CD14-positive monocyte (primary cell): ENCODE results near the gene TSHZ2. TPM values are rescaled to one million over a fixed set of nuclear protein-coding genes. Genes with fewer than 3 reads are reported as not detected.

Experiments used
- DNase-seq, 3 donors: peaks; one replicate each; pipeline ENCODE4 v3.0.0-alpha.2; 2011 to 2022
- H2AFZ ChIP-seq: 2 replicates; pipeline ENCODE4 v1.6.0; 2012; ENCODE audit warnings: mild to moderate bottlenecking, low read depth, low read length, inconsistent platforms; ENCODE audit not compliant: insufficient read depth, poor library complexity, severe bottlenecking
- H3K27ac ChIP-seq, 2 donors: 1 replicate in 1 of 2; 2 replicates in 1 of 2; pipeline ENCODE4 v1.5.1; 2012 to 2013; ENCODE audit warnings: low read length in 2 of 2, control low read depth in 1 of 2, inconsistent platforms in 1 of 2, low read depth in 1 of 2, mild to moderate bottlenecking in 1 of 2
- H3K27me3 ChIP-seq, 2 donors: one replicate each; pipeline versions ENCODE4 v1.6.0 to v1.6.1; 2011 to 2013; ENCODE audit warnings: low read length in 2 of 2; ENCODE audit not compliant: control insufficient read depth in 2 of 2, insufficient read depth in 2 of 2
- H3K36me3 ChIP-seq, 2 donors: replicated peaks in 1 of 2; 1 replicate in 1 of 2; 2 replicates in 1 of 2; pipeline versions ENCODE4 v1.5.1 to v1.6.1; 2012 to 2013; ENCODE audit warnings: low read length in 2 of 2, control low read depth in 1 of 2, inconsistent platforms in 1 of 2, mild to moderate bottlenecking in 1 of 2; ENCODE audit not compliant: insufficient read depth in 2 of 2, control insufficient read depth in 1 of 2
- H3K4me1 ChIP-seq, 2 donors: 1 replicate in 1 of 2; 2 replicates in 1 of 2; pipeline versions ENCODE4 v1.5.1 to v1.6.1; 2012 to 2013; ENCODE audit warnings: low read length in 2 of 2, control low read depth in 1 of 2, inconsistent platforms in 1 of 2, mild to moderate bottlenecking in 1 of 2, moderate library complexity in 1 of 2; ENCODE audit not compliant: insufficient read depth in 2 of 2, control insufficient read depth in 1 of 2
- H3K4me2 ChIP-seq: replicated peaks from 2 replicates; pipeline ENCODE3; 2012; ENCODE audit warnings: low read length, moderate library complexity, mild to moderate bottlenecking; ENCODE audit not compliant: poor library complexity, severe bottlenecking; ENCODE audit errors: extremely low read depth
- H3K4me3 ChIP-seq, 3 experiments: fragments of 200-600 bp in 1 of 3; sonication (generic) in 1 of 3; replicated peaks in 1 of 3; 1 replicate in 2 of 3; 2 replicates in 1 of 3; pipeline ENCODE4 v1.5.1; 2011 to 2013; ENCODE audit warnings: low read length in 3 of 3, mild to moderate bottlenecking in 3 of 3, control low read depth in 2 of 3, low read depth in 2 of 3, inconsistent platforms in 1 of 3, moderate library complexity in 1 of 3
- H3K79me2 ChIP-seq: 2 replicates; pipeline ENCODE4 v1.6.0; 2012; ENCODE audit warnings: mild to moderate bottlenecking, control low read depth, inconsistent platforms, low read length, moderate library complexity; ENCODE audit not compliant: insufficient read depth
- H3K9ac ChIP-seq: 2 replicates; pipeline ENCODE4 v1.6.0; 2017; ENCODE audit warnings: low read length, mild to moderate bottlenecking; ENCODE audit not compliant: insufficient read depth, poor library complexity, severe bottlenecking
- H3K9me3 ChIP-seq, 2 donors: replicated peaks in 1 of 2; 1 replicate in 1 of 2; 2 replicates in 1 of 2; pipeline versions ENCODE4 v1.5.1 to v1.6.1; 2012 to 2013; ENCODE audit warnings: low read length in 2 of 2, control low read depth in 1 of 2; ENCODE audit not compliant: control insufficient read depth in 1 of 2, insufficient read depth in 1 of 2
- H4K20me1 ChIP-seq: 2 replicates; pipeline ENCODE4 v1.6.0; 2012; ENCODE audit warnings: mild to moderate bottlenecking, low read length, control low read depth, moderate library complexity; ENCODE audit not compliant: insufficient read depth
- H3K27ac Mint-ChIP-seq, 7 donors: one replicate each; pipeline ENCODE4 v1.8.0; 2020; ENCODE audit warnings: mild to moderate bottlenecking in 7 of 7, mixed read lengths in 7 of 7, moderate library complexity in 6 of 7, inconsistent platforms in 2 of 7
- H3K27me3 Mint-ChIP-seq, 3 donors: one replicate each; pipeline ENCODE4 v1.8.0; 2021 to 2022; ENCODE audit warnings: low read depth in 3 of 3, mild to moderate bottlenecking in 3 of 3, mixed read lengths in 3 of 3, moderate library complexity in 3 of 3, inconsistent platforms in 1 of 3
- H3K36me3 Mint-ChIP-seq, 2 donors: one replicate each; pipeline ENCODE4 v1.8.0; 2020; ENCODE audit warnings: mixed read lengths in 2 of 2, inconsistent platforms in 1 of 2, mild to moderate bottlenecking in 1 of 2
- H3K4me1 Mint-ChIP-seq: one replicate; pipeline ENCODE4 v1.8.0; 2020; ENCODE audit warnings: mild to moderate bottlenecking, mixed read lengths
- H3K4me3 Mint-ChIP-seq, 2 donors: one replicate each; pipeline ENCODE4 v1.8.0; 2020; ENCODE audit warnings: mild to moderate bottlenecking in 2 of 2, mixed read lengths in 2 of 2, moderate library complexity in 1 of 2
- H3K9me3 Mint-ChIP-seq, 7 donors: one replicate each; pipeline ENCODE4 v1.8.0; 2020 to 2022; ENCODE audit warnings: mixed read lengths in 7 of 7, mild to moderate bottlenecking in 6 of 7, moderate library complexity in 6 of 7, inconsistent platforms in 2 of 7
- CTCF ChIP-seq: fragments of 200-600 bp; IDR thresholded peaks from one replicate; pipeline ENCODE4 v1.8.0; 2022; ENCODE audit warnings: antibody characterized with exemption, mild to moderate bottlenecking
- WGBS: methylation state at CpG from one replicate; pipeline ENCODE4 v1.1.5; 2013; ENCODE audit warnings: missing lambda C conversion rate; ENCODE audit not compliant: insufficient coverage; 5-methylcytosine and 5-hydroxymethylcytosine counted together
- intact Hi-C, 2 donors: fragments of 100-400 bp; cut with micrococcal nuclease; formaldehyde crosslinking; loops; one replicate each; pipeline versions ENCODE4 v1.15.0 to v1.15.1; 2023
- polyA plus RNA-seq, 3 donors: library from polyadenylated mRNA; depleted of rRNA in 1 of 3; unstranded in 2 of 3; stranded (reverse) in 1 of 3; fragments of 300-500 nt in 2 of 3; fragments of >200 nt in 1 of 3; fragmentation: Illumina TruSeq in 2 of 3; gene quantifications; 1 replicate in 2 of 3; 2 replicates in 1 of 3; pipeline ENCODE4 v1.2.3, GENCODE V29; 2012 to 2021

TSHZ2 gene
- polyA plus RNA-seq, 3 donors: not detected

GRCh38 chr20:53304146-53304545 lies 332.0 kb downstream of the TSHZ2 start:
- H3K36me3 Mint-ChIP-seq: no peaks in the 10 kb centered on the region
- H3K4me3 Mint-ChIP-seq: no peak overlapping the region
- no peaks in the 10 kb centered on the region for H3K4me1 ChIP-seq
- H3K4me2 ChIP-seq: no peak overlapping the region
- TF ChIP-seq CTCF: no peak
- no peaks in the 10 kb centered on the region for H4K20me1 ChIP-seq
- H2AFZ ChIP-seq: no peak overlapping the region
- intact Hi-C loops: no loop called here
- no CpG with 5 or more reads among the region's 3 CpGs for WGBS
- H3K9ac ChIP-seq: no peak overlapping the region
- no peaks in the 10 kb centered on the region for H3K36me3 ChIP-seq
- H3K9me3 ChIP-seq: no peaks in the 10 kb centered on the region
- no peak overlapping the region for H3K27ac Mint-ChIP-seq
- no peak for DNase-seq
- peaks cover 2 to 8% (median 6%) of the 10 kb centered on the region in 3 donors for H3K27me3 Mint-ChIP-seq
- no peaks in the 10 kb centered on the region for H3K79me2 ChIP-seq
- no peaks in the 10 kb centered on the region for H3K27me3 ChIP-seq
- H3K4me3 ChIP-seq: no peak overlapping the region
- H3K9me3 Mint-ChIP-seq: peaks cover 0 to 6% (median 0%) of the 10 kb centered on the region in 7 donors
- peaks cover 4% of the 10 kb centered on the region for H3K4me1 Mint-ChIP-seq
- H3K27ac ChIP-seq: no peak overlapping the region

GRCh38 chr20:53306192-53306805 lies 334.1 kb downstream of the TSHZ2 start:
- H3K27ac ChIP-seq: no peak overlapping the region
- no peaks in the 10 kb centered on the region for H4K20me1 ChIP-seq
- no peaks in the 10 kb centered on the region for H3K4me1 ChIP-seq
- Mint-ChIP-seq H3K36me3 (no peaks in the 10 kb centered on the region), H3K4me3 (no peak overlapping the region), H3K27ac (no peak overlapping the region), H3K9me3 (peaks cover 0 to 9% (median 2%) of the 10 kb centered on the region in 7 donors), H3K27me3 (peaks cover 2% of the 10 kb centered on the region in 3 donors), H3K4me1 (peaks cover 4% of the 10 kb centered on the region)
- H3K4me3 ChIP-seq: no peak overlapping the region
- intact Hi-C loops: no loop called here
- no peaks in the 10 kb centered on the region for H3K27me3 ChIP-seq
- no peaks in the 10 kb centered on the region for H3K36me3 ChIP-seq
- no peaks in the 10 kb centered on the region for H3K9me3 ChIP-seq
- DNase-seq: no peak
- no peak overlapping the region for H2AFZ ChIP-seq
- no peak overlapping the region for H3K9ac ChIP-seq
- H3K4me2 ChIP-seq: no peak overlapping the region
- WGBS: 0% methylated on average over 5 of the region's 8 CpGs
- no peak for TF ChIP-seq CTCF
- H3K79me2 ChIP-seq: no peaks in the 10 kb centered on the region
